DND-41 (cell line): ENCODE data around the gene UPB1.

ENCODE experiments used
- EZH2 ChIP-seq: IDR thresholded peaks from 3 replicates; pipeline ENCODE4 v1.6.1; 2012; ENCODE audit warnings: borderline replicate concordance, low read depth, mild to moderate bottlenecking, moderate library complexity, low read length, inconsistent platforms; ENCODE audit not compliant: severe bottlenecking
- TF ChIP-seq, protein P1 (sequence below): IDR thresholded peaks from 2 replicates; pipeline ENCODE4 v1.5.1; 2012; ENCODE audit warnings: borderline replicate concordance, low read length, moderate library complexity, mild to moderate bottlenecking; ENCODE audit not compliant: poor library complexity, severe bottlenecking; ENCODE audit errors: extremely low read depth

DNA sequence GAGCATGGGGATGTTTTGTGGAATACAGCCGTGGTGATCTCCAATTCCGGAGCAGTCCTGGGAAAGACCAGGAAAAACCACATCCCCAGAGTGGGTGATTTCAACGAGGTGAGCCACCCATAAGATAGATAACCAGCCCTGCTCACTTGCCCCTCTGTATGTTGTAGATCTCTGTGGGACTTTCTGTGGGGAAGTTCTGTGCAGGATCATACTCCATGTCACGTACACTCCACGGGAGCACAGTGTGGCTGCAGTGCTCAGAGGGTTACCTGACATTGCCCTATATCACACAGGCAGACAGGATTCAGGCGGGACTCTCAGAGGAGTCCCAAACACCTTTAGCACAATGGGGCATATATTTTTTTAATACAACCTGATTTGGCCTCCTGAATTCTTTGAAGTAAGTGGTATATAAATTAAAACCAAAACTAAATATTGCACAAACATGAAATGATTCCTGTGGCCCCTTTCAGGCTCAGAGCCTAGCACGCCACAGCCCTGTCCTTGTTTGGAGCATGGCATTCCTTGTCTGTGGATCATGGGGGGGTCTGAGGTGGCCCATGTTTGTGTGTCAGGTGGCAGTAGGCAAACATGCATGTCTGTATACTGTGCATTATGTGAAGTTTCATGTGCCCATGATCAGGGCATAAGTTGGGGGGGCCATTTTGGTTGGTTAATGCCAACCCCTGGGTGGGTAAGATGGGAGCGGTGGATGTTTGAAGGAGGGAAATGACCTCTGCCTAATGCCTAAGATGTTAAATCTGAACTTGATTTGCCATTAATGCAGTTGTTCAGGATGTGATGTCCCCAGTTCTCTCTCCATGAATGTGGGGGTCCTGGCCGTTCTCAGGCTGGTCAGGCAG, 18.5 kb downstream of the UPB1 start:
- TF ChIP-seq, protein P1, sequence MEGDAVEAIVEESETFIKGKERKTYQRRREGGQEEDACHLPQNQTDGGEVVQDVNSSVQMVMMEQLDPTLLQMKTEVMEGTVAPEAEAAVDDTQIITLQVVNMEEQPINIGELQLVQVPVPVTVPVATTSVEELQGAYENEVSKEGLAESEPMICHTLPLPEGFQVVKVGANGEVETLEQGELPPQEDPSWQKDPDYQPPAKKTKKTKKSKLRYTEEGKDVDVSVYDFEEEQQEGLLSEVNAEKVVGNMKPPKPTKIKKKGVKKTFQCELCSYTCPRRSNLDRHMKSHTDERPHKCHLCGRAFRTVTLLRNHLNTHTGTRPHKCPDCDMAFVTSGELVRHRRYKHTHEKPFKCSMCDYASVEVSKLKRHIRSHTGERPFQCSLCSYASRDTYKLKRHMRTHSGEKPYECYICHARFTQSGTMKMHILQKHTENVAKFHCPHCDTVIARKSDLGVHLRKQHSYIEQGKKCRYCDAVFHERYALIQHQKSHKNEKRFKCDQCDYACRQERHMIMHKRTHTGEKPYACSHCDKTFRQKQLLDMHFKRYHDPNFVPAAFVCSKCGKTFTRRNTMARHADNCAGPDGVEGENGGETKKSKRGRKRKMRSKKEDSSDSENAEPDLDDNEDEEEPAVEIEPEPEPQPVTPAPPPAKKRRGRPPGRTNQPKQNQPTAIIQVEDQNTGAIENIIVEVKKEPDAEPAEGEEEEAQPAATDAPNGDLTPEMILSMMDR = no peak
- TF ChIP-seq EZH2 = no peak
